HepG2 (cell line): ENCODE results near the gene ZFYVE28. TPM values are rescaled to one million over a fixed set of nuclear protein-coding genes. Genes with fewer than 3 reads are reported as not detected.

ENCODE experiments used
- ATAC-seq: fragments of 200-7000 bp; cut with Tn5 transposase; 3 replicates; pipeline ENCODE4 v1.9.1; 2020; ENCODE audit warnings: mild to moderate bottlenecking, moderate library complexity
- BruUV-seq: library from RNA; stranded (reverse); fragments of 400-500 nt; replicated peaks from 2 replicates; lab custom pipeline; 2021; lab: Mats Ljungman, UMichigan
- CTCF ChIA-PET: fragments of 300-600 bp; formaldehyde crosslinking; extraction: SDS; loops from one replicate; lab custom pipeline; 2021; ENCODE audit warnings: low total read pairs, inconsistent platforms, low intra/inter-chr PET ratio; lab: Yijun Ruan, JAX
- POLR2A ChIA-PET: fragments of 350-600 bp; sonication (Branson Sonifier 250); formaldehyde crosslinking; loops from one replicate; lab custom pipeline; 2020; ENCODE audit warnings: antibody characterized with exemption, inconsistent platforms; lab: Yijun Ruan, JAX
- DNase-seq: peaks from one replicate; pipeline ENCODE4 v3.0.0-alpha.2; 2015; ENCODE audit warnings: low spot score
- FAIRE-seq: peaks from 3 replicates; lab custom pipeline; 2011; peaks lifted over from hg19 to GRCh38; lab: Jason Lieb, UNC
- H2AFZ ChIP-seq: one replicate; pipeline ENCODE4 v1.6.1; 2011; ENCODE audit warnings: low read length, inconsistent platforms
- H3K27ac ChIP-seq: fragments of 300-600 bp; 3 replicates; pipeline ENCODE4 v1.8.0; 2011; ENCODE audit warnings: mixed run types, mild to moderate bottlenecking, mixed read lengths, low read length, inconsistent platforms; ENCODE audit not compliant: insufficient read depth; ENCODE audit errors: extremely low read length
- H3K27me3 ChIP-seq, 2 experiments: fragments of 200-600 bp in 1 of 2; 2 replicates in 1 of 2; 3 replicates in 1 of 2; pipeline versions ENCODE4 v1.6.0 to v1.8.0; 2011; ENCODE audit warnings: low read length in 2 of 2, mild to moderate bottlenecking in 2 of 2, moderate library complexity in 2 of 2, inconsistent platforms in 1 of 2; ENCODE audit not compliant: insufficient read depth in 2 of 2, control insufficient read depth in 1 of 2
- H3K36me3 ChIP-seq, 2 experiments: fragments of 200-600 bp in 1 of 2; replicated peaks in 1 of 2; 2 replicates in 1 of 2; 3 replicates in 1 of 2; pipeline versions ENCODE4 v1.5.1 to v1.8.0; 2011; ENCODE audit warnings: low read length in 2 of 2, inconsistent platforms in 1 of 2; ENCODE audit not compliant: insufficient read depth in 2 of 2, control insufficient read depth in 1 of 2
- H3K4me1 ChIP-seq: 2 replicates; pipeline ENCODE4 v1.5.1; 2012; ENCODE audit warnings: low read length, inconsistent platforms; ENCODE audit not compliant: insufficient read depth
- H3K4me2 ChIP-seq: 2 replicates; pipeline ENCODE4 v1.6.0; 2011; ENCODE audit warnings: low read depth, low read length, inconsistent platforms
- H3K4me3 ChIP-seq, 3 experiments: fragments of 200-600 bp in 1 of 3; sonication (generic), shearing (Covaris generic) in 1 of 3; replicated peaks in 1 of 3; 2 replicates each; pipeline ENCODE4 v1.5.1; 2011 to 2016; ENCODE audit warnings: low read length in 3 of 3, inconsistent platforms in 2 of 3, low read depth in 2 of 3, mild to moderate bottlenecking in 2 of 3, control low read depth in 1 of 3, mixed read lengths in 1 of 3; ENCODE audit not compliant: insufficient read depth in 1 of 3
- H3K79me2 ChIP-seq: one replicate; pipeline ENCODE4 v1.6.1; 2011; ENCODE audit warnings: low read length, inconsistent platforms; ENCODE audit not compliant: insufficient read depth
- H3K9ac ChIP-seq: 2 replicates; pipeline ENCODE4 v1.6.0; 2011; ENCODE audit warnings: mild to moderate bottlenecking, low read depth, low read length, inconsistent platforms; ENCODE audit not compliant: insufficient read depth
- H3K9me3 ChIP-seq: 2 replicates; pipeline ENCODE4 v1.5.1; 2012; ENCODE audit warnings: mild to moderate bottlenecking, low read length
- H4K20me1 ChIP-seq: 2 replicates; pipeline ENCODE4 v1.6.0; 2011; ENCODE audit warnings: inconsistent platforms, mild to moderate bottlenecking, low read length, moderate library complexity; ENCODE audit not compliant: insufficient read depth
- CBFB ChIP-seq: sonication (generic); formaldehyde crosslinking; IDR thresholded peaks from 2 replicates; pipeline ENCODE4 v1.4.0; 2020; ENCODE audit warnings: missing genetic modification reagents
- KLF13 ChIP-seq: sonication (generic); formaldehyde crosslinking; IDR thresholded peaks from 2 replicates; pipeline ENCODE4 v1.4.0; 2020; ENCODE audit warnings: mild to moderate bottlenecking, missing genetic modification reagents
- KLF16 ChIP-seq, 2 experiments: sonication (generic) in 1 of 2; formaldehyde crosslinking in 1 of 2; IDR thresholded peaks; 2 replicates each; pipeline versions ENCODE4 v1.6.1 to v1.8.0; 2016 to 2023; ENCODE audit warnings: missing genetic modification reagents in 2 of 2, missing compliant biosample characterization in 1 of 2
- MIXL1 ChIP-seq: IDR thresholded peaks from 2 replicates; pipeline ENCODE4 v1.6.1; 2016
- PHF5A ChIP-seq: IDR thresholded peaks from one replicate; pipeline ENCODE4 v1.6.1; 2018; ENCODE audit warnings: low read depth, missing genetic modification reagents; ENCODE audit not compliant: unreplicated experiment
- XRCC5 ChIP-seq: fragments of 200-400 bp; formaldehyde crosslinking; optimal IDR thresholded peaks from 2 replicates; pipeline ENCODE3; 2017; ENCODE audit warnings: mild to moderate bottlenecking, low read length
- ZNF124 ChIP-seq: sonication (generic); formaldehyde crosslinking; IDR thresholded peaks from 2 replicates; pipeline ENCODE4 v1.4.0; 2020; ENCODE audit warnings: missing genetic modification reagents
- ZNF772 ChIP-seq: sonication (generic); formaldehyde crosslinking; IDR thresholded peaks from 2 replicates; pipeline ENCODE4 v1.5.0; 2020; ENCODE audit warnings: mild to moderate bottlenecking, missing genetic modification reagents
- ZSCAN31 ChIP-seq: sonication (generic); formaldehyde crosslinking; IDR thresholded peaks from 2 replicates; pipeline ENCODE4 v1.5.0; 2020; ENCODE audit warnings: low read depth, mild to moderate bottlenecking, missing genetic modification reagents
- WGBS: methylation state at CpG from one replicate; pipeline ENCODE4 v1.1.6; 2017; ENCODE audit warnings: low lambda C conversion rate; 5-methylcytosine and 5-hydroxymethylcytosine counted together
- in situ Hi-C: cut with HindIII; loops from 2 replicates; pipeline ENCODE4 v1.10.0; 2017; ENCODE audit warnings: low pct_unique_long_range_greater_than_20kb; ENCODE audit not compliant: extremely low pct_ligation_motif_present
- intact Hi-C: fragments of 100-400 bp; cut with micrococcal nuclease; formaldehyde crosslinking; loops from one replicate; pipeline ENCODE4 v1.10.0; 2022; ENCODE audit not compliant: unreplicated experiment
- polyA plus RNA-seq, 8 experiments: library from polyadenylated mRNA; depleted of rRNA in 3 of 8; stranded (reverse) in 7 of 8; unstranded in 1 of 8; fragments of >200 nt; fragmentation: Illumina TruSeq in 4 of 8; extraction: Trizol in 4 of 8; gene quantifications; 2 replicates each; pipeline versions ENCODE4 v1.2.1 to v1.2.3, GENCODE V29; 2011 to 2016; ENCODE audit warnings: low read depth in 4 of 8, missing spikeins in 1 of 8, mixed read lengths in 1 of 8; ENCODE audit not compliant: insufficient read depth in 1 of 8
- total RNA-seq, 5 experiments: library from RNA; depleted of rRNA; stranded (reverse); fragments of >200 nt; fragmentation: Illumina TruSeq; extraction: Trizol; gene quantifications; 2 replicates each; pipeline ENCODE4 v1.2.3, GENCODE V29; 2016; ENCODE audit warnings: low read depth in 1 of 5
- TF ChIP-seq, protein P1 (sequence below): IDR thresholded peaks from 2 replicates; pipeline ENCODE4 v1.6.1; 2018; ENCODE audit warnings: missing genetic modification reagents, mild to moderate bottlenecking, missing compliant biosample characterization
- TF ChIP-seq, protein P2 (sequence below): sonication (generic); formaldehyde crosslinking; IDR thresholded peaks from 2 replicates; pipeline ENCODE4 v1.5.1; 2020; ENCODE audit warnings: mild to moderate bottlenecking, missing genetic modification reagents, moderate library complexity
- TF ChIP-seq, protein P3 (sequence below): sonication (generic); formaldehyde crosslinking; IDR thresholded peaks from 2 replicates; pipeline ENCODE4 v1.5.0; 2020; ENCODE audit warnings: missing genetic modification reagents, mild to moderate bottlenecking, borderline replicate concordance

ZFYVE28 gene
- total and polyA plus RNA-seq, 2 of the 13 experiments (the other 11 are each of a cell fraction or from before 2014, with no cell fraction given): 0.12 to 0.22 TPM

DNA sequence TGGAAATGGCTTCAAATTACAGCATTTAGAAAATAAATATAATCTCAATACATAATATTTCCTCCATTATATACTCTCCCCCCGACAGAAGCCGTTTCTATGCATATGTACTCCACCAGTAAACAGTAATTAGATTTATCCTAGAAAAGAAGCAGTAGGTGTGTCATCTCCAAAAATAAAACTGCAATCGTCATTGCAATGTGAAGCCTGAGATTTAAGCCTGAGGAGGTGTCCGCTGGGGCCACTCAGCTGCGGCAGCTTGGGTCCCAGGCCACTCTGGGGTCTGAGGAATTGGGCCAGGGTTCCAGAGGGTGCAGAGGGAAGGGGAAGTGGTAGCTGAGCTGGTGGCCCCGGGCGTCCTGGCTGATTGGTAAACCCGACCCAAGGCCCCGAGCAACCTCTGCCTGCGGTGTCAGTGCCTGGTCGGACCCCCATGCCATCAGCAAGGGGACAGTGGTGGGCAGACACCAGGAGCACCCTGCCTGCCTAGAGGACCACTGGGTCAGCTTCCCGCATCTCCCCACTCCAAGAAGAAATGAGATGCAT is 148.8 kb downstream of the ZFYVE28 start (continued):
- TF ChIP-seq KLF16 (CRISPR knock-in tag; IDR thresholded peaks at IDR 0.05) (no peak), KLF13 (CRISPR knock-in tag) (no peak), PHF5A (no peak), XRCC5 (no peak), ZSCAN31 (CRISPR knock-in tag) (no peak)
- TF ChIP-seq, all 625 proteins: peak for 0

DNA sequence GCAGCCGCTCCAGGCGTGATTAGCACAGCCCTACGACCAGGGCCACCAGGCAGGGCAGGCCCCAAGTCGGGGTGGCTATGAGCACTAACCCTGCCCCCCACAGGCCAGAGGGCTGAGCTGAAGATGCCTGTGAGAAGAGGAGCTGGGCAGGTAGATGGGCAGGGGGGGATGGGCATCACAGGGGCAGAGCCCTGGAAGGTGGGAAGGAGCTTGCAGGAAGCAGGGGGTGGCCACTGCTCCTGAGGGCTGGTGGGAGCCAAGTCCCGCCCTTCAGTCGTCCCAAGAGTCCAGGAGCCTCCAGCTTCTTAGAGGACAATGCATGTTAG is 149.3 kb downstream of the ZFYVE28 start:
- POLR2A ChIA-PET: no interaction called here
- ATAC-seq (no peak), FAIRE-seq (no peak)
- H3K27ac ChIP-seq: no peak overlapping the region
- 0% methylated on average over 2 of the region's 6 CpGs for WGBS
- no peaks in the 10 kb centered on the region for H3K36me3 ChIP-seq
- peaks cover 30 to 83% of the 10 kb centered on the region in 2 experiments; a peak in 4 of 5 replicates for H3K27me3 ChIP-seq
- H3K79me2 ChIP-seq: no peaks in the 10 kb centered on the region
- H3K4me2 ChIP-seq: no peak overlapping the region
- H3K9ac ChIP-seq: no peak overlapping the region
- intact Hi-C loops: no loop called here
- no peak for TF ChIP-seq CBFB (CRISPR knock-in tag)
- TF ChIP-seq ZNF772: no peak
- no peak for TF ChIP-seq ZNF124 (CRISPR knock-in tag)
- TF ChIP-seq, protein P1, sequence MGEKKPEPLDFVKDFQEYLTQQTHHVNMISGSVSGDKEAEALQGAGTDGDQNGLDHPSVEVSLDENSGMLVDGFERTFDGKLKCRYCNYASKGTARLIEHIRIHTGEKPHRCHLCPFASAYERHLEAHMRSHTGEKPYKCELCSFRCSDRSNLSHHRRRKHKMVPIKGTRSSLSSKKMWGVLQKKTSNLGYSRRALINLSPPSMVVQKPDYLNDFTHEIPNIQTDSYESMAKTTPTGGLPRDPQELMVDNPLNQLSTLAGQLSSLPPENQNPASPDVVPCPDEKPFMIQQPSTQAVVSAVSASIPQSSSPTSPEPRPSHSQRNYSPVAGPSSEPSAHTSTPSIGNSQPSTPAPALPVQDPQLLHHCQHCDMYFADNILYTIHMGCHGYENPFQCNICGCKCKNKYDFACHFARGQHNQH (CRISPR knock-in tag): no peak
- TF ChIP-seq, protein P2, sequence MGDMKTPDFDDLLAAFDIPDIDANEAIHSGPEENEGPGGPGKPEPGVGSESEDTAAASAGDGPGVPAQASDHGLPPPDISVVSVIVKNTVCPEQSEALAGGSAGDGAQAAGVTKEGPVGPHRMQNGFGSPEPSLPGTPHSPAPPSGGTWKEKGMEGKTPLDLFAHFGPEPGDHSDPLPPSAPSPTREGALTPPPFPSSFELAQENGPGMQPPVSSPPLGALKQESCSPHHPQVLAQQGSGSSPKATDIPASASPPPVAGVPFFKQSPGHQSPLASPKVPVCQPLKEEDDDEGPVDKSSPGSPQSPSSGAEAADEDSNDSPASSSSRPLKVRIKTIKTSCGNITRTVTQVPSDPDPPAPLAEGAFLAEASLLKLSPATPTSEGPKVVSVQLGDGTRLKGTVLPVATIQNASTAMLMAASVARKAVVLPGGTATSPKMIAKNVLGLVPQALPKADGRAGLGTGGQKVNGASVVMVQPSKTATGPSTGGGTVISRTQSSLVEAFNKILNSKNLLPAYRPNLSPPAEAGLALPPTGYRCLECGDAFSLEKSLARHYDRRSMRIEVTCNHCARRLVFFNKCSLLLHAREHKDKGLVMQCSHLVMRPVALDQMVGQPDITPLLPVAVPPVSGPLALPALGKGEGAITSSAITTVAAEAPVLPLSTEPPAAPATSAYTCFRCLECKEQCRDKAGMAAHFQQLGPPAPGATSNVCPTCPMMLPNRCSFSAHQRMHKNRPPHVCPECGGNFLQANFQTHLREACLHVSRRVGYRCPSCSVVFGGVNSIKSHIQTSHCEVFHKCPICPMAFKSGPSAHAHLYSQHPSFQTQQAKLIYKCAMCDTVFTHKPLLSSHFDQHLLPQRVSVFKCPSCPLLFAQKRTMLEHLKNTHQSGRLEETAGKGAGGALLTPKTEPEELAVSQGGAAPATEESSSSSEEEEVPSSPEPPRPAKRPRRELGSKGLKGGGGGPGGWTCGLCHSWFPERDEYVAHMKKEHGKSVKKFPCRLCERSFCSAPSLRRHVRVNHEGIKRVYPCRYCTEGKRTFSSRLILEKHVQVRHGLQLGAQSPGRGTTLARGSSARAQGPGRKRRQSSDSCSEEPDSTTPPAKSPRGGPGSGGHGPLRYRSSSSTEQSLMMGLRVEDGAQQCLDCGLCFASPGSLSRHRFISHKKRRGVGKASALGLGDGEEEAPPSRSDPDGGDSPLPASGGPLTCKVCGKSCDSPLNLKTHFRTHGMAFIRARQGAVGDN (CRISPR knock-in tag): 0 out of 2 replicates have a peak, but pooled peaks have one; percentile 3
- no peak for TF ChIP-seq MIXL1
- TF ChIP-seq, protein P3, sequence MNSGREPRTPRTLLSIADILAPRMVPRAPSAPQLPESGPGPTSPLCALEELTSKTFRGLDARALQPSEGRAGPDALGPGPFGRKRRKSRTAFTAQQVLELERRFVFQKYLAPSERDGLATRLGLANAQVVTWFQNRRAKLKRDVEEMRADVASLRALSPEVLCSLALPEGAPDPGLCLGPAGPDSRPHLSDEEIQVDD (CRISPR knock-in tag): no peak
- TF ChIP-seq, all 625 proteins: peak for 1
- Histone ChIP-seq H4K20me1 (no peaks in the 10 kb centered on the region), H3K4me3 (no peak overlapping the region), H3K4me1 (no peaks in the 10 kb centered on the region; the same call in 1 of the 2 replicates), H2AFZ (no peak overlapping the region), H3K9me3 (no peaks in the 10 kb centered on the region)
- in situ Hi-C loops: no loop called here
- CTCF ChIA-PET: no interaction called here
- BruUV-seq: no TSS peak
- DNase-seq: no peak
